HG03520 (cell line): ENCODE results near the gene NFIX.

Source experiments
- ATAC-seq: cut with Tn5 transposase; IDR thresholded peaks from one replicate; pipeline ENCODE4 v1.9.1; 2021; ENCODE audit warnings: mild to moderate bottlenecking, moderate library complexity; ENCODE audit not compliant: unreplicated experiment

The NFIX gene

DNA sequence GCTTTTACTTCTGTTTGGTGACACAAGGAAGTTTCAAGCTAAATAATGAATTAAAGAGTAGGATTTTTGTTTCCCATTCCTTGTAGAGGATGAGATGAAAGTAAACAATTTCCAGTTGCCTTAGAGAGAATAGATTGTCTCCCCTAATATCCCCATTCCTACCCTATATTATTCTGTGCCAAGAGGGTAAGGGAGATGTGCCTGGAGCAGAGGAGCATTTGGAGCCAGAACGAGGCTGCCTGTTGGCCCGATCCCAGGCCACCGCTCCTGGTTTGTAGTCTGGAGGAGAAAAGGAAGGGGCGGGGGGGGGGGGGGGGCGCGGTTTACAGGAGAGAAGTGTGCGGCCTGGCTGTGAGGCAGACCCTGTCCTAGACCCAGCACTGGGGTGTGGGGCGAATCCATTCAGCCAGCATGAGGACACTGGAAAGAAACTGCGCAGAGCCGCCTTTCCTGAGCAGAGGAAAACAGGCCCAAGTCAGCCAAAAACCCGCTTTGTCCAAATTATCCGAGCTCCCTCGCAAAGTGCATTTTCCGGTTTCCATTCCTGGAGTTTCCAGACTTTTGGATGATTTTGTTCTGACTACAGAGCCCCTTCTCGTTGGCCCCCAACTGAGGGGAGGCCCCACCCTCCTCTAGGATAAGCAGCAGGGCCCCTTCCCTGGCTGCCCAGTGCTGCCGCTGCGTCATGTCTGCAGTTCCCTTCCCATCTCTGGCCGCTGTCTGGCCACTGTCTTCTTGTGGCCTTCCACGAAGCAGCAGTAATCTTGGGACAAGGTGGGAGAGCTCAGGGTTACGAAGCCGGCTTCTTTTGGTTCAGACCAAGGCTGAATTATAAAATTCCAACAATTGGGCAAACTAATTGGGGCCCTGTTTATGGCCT is 23.0 kb downstream of the NFIX start:
- no peak for ATAC-seq

DNA sequence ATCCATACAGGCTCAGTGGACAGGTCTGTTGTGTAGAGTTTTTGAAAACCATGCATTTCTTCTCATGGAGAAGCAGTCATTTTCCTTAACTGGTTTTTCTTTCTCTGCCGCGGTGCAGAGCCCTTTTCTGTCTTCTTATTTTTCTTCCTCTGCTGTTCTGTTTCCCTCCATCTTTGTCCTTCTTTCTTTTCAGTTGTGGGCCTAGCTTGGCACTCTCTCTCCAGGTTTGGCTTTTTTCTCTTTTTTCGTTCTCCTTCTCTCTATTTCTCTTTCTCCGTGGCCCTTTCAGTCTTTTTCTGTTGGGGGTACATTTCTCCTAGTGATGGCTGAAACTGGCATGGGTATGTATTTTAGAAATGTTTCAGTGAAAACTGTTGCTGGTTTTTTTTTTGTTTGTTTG is 24.1 kb downstream of the NFIX start:
- ATAC-seq: no peak

DNA sequence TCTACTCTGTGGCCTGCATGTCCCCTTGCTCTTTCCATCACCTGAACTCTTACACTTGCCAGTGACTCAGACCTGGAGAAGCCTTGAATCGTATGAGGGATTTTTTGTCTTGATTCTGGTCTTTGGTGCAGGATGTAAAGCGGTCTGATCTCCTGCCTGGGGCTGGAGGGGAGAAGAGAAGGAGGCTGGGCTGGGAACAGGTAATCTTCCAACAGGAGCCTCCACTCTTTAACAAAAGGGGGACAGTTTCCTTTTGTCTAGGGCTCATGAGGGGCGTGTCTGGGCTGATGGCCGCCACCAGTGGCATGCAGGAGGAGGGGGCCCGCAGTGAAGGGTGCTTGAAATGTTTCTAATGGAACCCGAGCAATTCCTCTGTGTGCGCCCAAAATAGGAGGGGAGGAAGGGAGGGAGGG is 24.7 kb downstream of the NFIX start:
- ATAC-seq: no peak

DNA sequence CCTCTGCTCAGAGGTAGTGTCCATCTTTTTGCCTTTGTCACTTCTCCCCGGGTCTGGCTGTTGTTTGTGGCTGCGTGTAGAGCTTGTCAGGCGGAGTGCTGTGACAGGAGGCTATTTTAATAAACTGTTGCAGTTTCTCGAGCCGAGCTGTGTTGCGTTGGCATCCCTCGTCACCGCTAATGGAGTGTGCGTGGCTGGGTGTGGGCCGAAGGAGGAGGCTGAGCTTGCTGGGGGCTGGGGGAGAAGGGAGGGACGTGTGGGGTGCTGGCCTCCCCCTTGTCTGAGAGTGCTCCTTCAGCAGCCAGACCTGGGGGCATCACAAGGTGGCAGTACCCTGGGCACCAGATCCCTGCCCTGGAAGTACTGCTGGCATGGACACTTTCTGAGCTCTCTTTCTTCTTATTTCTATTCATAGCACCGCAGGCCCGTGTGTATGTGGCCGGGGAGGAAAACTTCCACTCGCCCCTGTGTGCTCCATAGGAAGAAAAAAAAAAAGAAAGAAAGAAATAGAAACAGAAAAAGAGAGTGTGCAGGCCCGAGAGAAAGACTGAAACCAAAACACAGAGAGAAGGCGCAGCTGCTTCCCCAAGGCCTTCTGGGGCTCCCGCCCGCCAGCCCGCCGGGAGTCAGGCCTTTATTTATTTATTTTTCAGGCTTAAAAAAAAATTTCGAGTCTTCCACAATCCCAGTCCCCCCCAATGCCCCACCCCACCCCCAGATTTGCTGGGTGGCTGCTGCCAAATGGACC is 27.0 kb downstream of the NFIX start:
- no peak for ATAC-seq

DNA sequence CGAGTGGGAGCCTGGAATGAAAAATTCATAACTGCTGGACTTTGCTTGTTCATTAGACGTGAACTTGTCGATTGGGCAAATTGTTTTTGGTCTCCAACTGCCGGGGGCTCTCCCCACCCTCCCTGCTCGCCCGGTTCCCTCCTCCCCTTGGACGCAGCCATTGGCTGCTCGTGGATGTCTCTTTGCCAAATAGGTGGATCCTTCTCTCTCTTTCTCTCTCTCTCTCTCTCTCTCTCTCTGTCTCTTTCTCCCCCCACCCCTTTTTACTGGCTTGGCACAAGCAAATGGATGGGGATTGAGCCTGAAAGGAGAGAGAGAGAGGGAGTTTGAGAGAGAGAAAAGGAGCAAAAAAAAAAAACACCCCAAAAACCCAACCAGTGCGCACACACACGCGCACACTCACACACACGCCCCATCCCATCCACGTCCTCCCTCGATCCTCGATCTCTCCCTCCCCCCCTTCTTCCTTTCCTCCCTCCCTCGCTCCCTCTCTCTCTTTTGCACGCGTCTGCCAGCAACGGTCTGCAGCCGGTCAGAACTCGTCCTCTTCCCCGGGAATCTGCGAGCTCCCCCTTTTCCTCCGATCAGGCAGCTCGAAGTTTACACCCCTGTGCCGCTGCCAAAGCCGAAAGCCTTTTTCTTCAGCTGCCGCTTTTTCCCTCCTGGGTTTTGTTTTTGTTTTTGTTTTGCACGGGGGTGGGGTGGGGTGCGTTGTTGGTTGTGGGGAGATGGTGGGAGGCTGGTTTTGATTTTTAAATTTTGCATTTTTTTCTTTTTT is 27.8 kb downstream of the NFIX start:
- no peak for ATAC-seq

DNA sequence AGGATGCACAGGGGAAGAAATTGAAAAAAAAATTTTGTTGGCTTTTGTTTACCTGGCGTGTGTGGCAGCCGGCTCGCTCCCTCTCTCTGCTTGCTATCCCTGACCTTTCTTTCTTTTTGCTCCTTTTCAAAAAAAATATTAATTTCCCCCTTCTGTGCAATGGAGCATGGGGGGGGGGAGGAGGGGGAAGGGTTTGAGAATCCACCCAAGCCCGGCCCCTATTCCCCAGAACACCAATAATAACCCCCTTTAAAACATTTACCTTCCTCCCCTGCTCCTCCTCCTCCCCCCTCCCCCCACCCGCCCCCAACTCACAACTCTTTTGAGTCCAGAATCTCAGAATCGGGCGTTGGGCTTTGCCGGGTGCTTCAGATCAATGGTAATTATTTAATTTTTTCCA is 28.4 kb downstream of the NFIX start:
- no peak for ATAC-seq

DNA sequence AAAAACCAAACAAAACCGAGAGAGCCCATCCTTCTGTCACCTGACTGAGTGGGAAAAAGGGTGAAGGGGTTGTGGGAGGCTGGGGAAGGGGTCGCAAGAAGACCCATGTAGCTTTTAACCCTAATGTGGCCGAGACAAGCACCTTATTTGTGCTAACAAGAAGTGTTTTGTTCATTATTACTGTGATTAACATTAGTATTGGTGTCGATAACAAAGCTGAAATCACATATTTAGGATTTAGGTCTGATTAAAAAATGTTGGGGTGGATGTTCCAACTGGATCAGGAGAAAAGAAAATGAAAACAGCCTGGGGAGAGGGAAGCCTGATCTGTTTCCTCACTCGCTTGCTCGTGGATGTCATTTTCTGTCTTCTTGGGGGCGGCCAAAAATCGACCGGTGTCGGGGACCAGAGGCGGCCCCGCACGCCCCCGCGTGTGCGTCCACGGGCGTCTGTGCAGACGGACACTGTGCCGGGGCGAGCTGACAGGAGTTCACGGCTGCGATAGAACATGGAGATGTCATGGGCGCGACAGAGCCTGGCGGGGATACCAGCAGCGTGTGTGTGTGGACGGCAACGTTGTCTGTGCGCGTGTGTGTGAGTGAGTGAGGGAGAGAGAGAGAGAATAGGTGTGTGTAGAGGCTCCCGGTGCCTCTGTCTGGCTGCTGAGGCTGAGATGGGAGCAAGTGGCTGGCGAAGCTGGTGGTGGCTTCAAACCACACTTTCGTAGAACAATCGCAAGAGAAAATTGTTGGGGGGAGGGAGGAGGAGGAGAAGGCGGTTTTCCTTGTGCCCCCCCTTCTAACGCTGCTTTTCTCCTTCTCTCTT is 29.1 kb downstream of the NFIX start:
- ATAC-seq: no peak

DNA sequence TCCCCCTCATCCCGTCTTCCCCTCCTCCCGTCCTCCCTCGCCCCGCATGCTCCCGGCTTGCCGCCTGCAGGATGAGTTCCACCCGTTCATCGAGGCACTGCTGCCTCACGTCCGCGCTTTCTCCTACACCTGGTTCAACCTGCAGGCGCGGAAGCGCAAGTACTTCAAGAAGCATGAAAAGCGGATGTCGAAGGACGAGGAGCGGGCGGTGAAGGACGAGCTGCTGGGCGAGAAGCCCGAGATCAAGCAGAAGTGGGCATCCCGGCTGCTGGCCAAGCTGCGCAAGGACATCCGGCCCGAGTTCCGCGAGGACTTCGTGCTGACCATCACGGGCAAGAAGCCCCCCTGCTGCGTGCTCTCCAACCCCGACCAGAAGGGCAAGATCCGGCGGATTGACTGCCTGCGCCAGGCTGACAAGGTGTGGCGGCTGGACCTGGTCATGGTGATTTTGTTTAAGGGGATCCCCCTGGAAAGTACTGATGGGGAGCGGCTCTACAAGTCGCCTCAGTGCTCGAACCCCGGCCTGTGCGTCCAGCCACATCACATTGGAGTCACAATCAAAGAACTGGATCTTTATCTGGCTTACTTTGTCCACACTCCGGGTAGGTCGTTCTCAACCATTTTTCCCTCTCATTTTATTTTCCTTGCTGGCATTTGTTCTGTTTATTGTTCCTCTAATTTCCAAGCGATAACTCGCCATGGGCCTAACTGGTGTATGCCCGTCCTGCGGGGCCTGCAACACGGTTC is 29.8 kb downstream of the NFIX start:
- ATAC-seq: no peak

DNA sequence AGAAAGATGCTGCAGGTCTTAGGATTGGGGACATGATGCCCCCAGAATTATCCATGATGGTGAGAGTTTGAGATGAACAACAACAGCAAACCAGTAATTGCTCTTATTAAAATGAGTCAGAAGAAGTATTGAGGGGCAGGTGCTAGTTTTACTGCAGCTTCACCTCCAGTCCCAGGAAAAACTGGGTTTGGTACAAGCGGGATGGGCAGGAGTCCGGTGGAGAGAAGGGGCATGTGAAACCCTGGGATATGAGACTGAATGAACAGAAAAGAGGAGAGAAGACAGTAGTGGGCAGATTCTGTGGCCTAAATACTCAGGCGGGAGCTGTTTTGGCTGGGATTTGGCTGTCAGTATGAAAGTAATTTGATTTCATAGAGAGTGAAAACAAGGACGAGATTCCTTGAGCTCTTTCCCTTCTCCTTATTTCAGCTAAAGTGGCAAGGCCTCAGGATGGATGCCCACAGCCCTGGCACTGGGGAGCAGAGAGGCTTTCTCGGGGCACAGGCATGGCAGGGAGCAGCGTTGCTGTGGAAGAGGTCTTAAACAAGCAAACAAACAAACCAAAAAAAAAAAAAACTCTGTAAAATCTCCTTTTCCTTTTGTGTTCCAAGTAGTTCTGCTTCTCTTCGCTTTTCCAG is 30.7 kb downstream of the NFIX start:
- ATAC-seq: no peak

DNA sequence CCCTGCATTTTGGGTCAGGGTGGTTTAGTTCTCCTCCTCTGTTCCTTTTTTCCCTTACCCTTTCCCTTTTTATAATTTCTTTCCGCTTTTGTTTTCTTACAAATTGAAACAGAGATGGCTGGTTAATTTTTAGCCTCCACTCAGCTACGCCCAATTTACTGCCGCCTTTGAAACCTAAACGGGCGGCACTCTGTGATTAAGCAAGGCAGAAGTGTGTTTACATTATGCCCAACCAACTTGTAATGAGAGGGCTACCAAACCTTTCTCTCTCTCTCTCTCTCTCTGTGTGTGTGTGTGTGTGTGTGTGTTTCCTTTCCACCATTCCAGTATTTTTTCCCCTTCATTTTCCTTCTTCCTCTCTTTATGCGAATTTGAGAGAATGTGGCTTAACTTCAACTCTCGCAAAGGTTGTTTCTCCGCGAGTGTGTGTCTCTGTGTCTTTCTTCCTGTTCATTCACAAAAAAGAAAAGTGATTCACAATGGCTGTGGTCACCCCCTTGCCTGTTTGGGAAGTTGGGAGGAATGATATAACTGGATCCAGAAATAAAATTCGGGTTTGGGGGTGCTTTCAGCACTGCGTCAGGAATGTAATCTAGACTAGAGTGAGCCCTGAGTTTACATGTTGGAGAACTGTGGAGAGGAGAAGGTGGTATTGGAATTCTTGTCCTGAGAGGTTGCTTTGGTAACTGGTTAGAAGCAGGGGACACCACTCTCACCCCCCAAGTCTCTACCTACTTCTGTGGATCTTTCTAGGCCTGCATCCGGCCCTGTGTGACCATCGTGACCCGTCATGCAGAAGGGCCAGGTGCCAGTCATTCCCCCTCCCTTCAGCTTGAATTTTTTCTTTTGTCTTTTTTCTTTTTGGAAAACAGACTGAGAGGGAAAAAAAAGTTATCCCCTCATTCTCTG is 31.4 kb downstream of the NFIX start:
- no peak for ATAC-seq

DNA sequence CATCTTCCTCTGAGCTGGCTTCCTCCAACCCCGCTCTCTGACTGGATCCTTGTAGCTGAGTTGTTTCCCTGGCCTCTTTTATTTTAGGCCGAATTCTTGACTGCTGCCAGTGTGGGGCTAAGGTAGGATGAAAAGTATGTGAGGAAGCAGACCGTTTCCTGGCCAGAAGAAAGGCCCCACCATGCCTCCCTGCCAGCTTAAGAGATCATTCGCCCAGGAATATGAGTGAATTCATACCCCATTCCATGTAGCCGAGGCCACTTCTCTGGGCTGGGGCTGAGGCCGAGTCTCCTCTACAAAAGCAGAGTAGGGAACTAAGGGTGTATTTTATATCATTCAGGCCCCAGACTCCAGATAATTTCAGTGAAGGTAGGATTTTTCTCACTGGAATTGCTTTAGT is 32.3 kb downstream of the NFIX start:
- ATAC-seq: no peak

DNA sequence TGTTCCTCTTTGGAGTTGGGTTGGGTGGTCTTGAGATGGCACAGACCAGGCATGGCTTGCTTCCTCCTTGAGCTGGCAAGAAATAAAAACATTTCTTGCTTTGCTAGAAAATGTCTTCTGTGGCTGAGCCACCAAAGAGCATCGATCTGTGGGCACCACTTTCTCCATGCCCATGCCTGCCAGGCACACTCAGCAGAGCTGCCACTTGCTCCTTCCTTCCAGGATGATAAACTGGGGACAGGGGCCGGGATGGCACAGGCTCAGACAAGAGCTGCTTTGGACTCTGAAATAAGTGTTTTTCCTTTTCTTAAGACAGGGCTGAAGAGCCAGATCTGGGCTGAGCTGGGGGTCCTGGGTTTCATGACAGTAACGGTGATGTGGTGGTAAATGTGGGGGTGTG is 32.8 kb downstream of the NFIX start:
- no peak for ATAC-seq

DNA sequence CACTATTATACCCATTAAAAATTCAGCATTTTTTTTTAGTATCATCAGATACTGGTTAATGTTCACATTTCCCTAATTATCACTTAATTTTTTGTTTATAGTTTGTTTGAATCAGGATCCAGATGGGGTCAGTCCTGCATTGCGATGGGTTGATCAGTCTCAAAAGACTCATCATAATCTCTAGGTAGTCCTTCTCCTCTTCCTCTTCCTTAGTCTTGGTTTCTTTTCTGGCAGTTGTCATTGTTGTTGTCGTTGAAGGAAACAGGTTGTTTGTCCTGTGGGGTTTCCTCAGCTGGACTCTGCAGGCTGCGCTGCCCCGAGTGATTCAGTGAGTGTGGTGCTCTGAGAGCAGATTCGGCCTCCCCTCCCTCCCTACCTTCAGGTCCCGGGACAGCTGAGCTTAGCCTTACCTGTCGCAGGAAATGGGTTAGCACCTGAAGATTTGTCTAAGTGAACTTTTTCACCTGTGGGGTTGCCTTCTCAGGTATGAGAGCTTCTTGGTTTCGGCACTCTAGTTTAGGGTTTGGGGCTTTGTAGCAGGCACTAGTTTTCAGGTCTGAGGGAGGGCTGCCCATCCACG is 34.1 kb downstream of the NFIX start:
- no peak for ATAC-seq

DNA sequence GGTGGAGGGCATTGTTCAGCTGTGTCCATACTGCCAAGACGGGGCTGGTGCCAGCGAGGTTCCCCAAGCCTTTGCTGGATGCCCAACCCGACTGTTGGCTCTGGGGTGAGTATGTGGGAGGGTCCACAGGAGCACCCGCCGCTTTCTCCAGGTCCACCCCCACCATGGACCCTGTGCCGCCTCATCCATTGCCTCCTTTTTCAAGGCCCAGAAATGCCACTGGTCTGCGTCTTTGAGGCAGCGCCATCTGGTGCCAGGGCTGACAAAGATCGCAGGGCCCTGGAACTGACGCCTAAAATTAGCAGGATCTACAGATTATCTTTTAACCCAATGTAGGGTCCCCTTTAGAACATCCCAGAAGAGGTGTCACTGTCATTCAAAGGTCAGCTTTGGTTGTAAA is 34.6 kb downstream of the NFIX start:
- ATAC-seq: no peak

DNA sequence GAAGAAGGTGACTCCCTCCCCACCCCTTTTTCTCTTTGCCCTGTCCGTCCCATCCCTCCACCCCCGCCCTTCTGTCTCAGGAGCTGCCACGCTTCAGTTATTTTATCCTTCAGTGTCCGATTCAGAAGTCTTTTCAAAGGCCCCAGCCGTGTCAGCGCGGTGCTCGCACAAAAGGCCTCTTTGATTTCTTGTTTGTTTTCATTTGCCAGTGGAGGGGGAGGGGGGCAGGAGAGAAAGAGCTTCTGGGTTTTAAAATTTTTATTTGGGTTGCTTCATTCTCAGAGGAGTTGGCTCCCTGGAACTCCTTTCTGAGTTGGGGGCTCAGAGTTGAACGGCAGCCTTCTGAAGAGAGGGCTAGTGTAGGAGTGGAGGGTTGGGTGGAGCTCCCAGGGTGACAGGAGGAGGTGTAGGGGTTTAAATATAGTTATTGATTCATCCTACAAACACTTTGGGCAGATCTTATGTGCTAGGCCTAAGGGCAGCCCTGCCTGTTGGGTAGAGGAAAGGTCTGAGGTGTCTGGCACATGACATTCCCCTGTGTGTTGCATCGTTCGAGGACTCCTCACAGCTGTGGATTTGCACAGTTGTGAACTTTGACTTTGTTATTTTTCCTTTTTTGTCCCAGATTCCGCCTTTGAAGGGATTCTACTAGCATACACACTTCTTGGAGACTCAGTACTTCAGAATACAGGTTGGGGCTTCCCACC is 36.8 kb downstream of the NFIX start:
- no peak for ATAC-seq

DNA sequence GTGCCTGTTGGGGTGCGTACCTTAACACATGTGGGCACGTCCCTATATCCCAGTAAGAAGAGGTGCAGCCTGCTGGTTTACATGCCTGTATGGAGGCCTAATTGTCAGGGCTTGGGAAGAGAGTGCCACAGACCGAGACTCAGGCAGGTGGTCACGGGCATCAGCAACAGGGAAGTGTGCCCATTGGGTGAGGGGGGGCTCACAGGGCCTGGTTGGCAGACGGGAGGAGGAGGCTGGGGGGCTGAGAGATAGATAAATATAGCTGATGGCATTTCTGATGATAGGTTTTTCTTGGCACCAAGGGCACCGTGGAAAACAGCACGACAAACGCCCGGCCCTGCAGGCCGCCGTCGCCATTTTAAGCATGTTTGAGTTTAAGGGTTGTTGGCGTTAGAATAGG is 37.6 kb downstream of the NFIX start:
- no peak for ATAC-seq

DNA sequence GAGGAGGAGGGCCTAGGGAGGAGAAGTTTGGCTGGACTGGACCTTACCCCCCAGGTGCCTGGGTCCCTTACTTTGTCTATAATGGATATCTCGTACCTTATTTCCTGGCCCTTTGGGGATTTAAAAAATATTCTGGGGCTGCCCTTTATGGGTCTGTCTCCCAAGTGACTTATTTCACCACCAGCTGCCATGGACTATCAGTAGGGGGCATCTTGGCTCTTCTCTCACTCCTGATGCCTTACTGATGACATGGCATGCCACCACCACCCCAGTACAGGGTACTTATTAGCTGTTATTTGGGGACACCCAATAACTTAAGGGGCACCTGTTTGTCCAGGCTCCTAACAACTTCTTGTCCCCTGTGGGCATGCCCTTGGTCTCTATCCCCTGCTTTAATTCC is 38.0 kb downstream of the NFIX start:
- ATAC-seq: no peak
